Anterior cingulate cortex (tissue), 58 donors: ENCODE measurements around the gene TCP1.
"Not testable (repeated sequence)": the region's sequence is repeated elsewhere in the genome, so short reads cannot be mapped to it uniquely, and the experiment has no call there.

ENCODE experiments used
- DNase-seq, 58 donors: peaks; one replicate each; lab custom pipeline; 2025; lab: John Stamatoyannopoulos, UW

Gene TCP1

DNA sequence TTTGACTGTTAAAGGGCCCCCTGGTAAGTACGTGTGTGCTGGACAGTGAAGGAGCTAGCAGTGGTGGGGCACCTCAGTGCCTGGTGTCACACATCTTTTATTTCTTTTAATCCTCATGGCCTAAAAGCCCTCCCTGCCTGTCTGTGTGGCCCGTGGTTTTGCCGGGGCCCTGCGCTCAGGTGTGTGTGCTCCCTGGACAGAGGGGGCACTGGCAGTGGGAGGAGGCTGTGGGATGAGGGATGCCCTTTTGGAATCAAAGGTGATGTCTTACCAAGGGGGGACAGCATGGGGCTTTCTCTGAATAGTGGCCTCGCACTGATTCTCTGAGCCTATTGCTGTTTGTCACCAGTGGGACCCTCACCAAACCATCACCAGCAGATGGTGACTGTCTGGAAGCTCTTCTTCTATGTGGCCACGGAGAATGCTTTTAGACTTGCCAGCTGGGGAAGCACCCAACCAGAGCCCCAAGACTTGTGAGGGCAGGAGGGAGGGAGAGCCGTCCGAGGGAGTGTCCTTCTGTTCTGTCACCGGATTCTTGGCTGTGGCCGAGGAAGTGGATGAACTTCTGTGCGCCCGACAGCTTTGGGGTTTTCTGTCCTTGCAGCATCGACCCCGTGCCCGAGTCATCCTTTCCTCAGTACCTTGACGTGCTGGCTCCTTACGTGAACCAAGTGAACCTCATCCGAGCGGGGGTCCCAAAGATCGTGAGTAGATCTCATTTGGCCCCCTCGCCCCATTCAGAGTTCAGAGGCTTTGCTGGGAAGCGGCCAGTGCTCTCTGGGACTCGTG lies 28.7 kb upstream of the TCP1 start:
- DNase-seq = no peak

DNA sequence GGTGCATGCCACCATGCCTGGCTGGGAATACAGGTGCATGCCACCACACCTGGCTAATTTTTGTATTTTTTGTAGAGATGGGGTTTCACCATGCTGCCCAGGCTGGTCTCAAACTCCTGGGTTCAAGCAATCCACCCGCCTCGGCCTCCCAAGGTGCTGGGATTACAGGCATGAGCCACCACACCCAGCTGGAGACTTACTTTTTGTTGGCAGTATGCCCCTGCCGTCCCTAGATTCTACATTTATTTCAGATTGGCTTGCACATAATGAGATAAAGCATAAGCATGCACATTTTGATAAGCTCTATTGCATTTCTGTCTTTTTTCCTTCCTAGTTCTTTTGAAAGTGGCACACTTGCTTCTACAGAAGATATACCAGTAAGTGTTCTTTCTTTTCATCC lies 27.4 kb upstream of the TCP1 start:
- not testable (repeated sequence) for DNase-seq

DNA sequence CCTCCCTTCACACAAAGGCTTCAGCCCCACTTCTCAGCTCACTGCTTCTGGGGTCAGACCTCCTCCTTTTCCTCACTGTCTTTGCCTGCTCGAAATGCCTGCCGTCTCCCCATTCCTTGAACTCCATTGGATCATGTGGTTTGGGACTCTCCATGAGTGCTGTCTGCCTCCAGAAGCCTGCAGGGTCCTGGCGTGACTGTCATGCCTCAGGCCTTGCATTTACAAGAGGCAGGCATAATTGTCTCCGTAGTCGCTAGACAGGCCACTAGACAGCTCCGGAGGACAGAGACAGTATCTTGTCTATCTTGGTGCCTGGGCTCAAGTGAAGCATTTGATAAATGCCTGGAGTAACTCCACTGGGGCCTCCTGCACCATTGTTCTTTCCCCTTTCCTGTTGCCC lies 26.0 kb upstream of the TCP1 start:
- DNase-seq = no peak

DNA sequence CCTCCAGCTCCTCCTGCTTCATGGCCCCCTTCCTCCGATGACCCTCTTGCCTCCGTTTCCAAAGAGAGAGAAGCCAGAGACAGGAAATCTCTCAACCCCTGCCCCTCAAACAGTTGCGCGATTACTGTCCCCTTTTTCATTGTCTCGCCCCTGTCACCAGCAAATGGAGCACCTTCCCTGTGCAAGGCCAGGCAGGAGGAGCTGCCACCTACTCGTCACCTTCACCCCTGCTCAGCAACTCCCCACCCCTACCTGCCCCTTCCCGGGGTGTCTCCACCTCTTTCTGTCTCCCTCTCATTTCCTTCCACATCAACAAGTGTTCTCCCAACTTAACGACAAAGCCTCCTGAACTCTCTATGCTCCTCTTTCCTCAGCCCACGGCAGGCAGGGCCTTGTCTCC lies 24.4 kb upstream of the TCP1 start:
- no peak for DNase-seq

DNA sequence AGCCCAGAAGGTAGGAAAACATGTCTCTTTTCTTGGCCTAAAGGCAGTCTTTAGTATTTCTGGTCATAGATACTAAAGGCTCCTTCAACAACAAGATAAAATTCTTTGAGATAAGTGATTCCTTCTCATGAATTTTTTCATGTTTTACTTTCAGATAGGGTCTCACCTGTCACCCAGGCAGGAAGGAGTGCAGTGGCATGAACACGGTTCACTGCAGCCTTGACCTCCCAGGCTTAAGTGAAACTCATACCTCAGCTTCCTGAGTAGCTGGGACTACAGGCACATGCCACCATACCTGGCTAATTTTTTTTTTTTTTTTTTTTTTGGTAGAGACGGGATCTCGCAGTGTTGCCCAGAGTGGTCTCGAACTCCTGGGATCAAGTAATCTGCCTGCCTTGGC lies 19.7 kb upstream of the TCP1 start:
- DNase-seq = no peak

DNA sequence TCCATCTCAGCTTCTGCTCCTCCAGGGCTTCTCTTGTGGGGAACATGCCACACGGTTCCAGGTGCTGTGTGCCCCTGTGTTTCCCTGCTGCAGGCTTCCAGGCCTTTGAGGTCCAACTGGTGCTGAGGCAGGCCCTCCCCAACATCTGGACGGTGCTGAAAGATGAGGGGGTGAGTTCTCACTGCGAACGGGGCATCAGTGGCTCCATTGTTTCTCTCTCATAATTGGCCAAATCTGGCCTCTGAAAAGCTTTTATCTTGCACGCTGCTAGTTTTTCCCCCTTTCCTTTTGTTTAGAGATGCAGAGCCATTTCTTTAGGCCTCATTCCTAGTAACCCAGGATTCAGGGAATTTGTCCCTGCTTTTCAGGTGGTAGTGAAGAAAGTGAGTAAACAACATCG lies 19.2 kb upstream of the TCP1 start:
- DNase-seq = peak in 9 of 58 donors; percentile 6 to 61 (median 31)

DNA sequence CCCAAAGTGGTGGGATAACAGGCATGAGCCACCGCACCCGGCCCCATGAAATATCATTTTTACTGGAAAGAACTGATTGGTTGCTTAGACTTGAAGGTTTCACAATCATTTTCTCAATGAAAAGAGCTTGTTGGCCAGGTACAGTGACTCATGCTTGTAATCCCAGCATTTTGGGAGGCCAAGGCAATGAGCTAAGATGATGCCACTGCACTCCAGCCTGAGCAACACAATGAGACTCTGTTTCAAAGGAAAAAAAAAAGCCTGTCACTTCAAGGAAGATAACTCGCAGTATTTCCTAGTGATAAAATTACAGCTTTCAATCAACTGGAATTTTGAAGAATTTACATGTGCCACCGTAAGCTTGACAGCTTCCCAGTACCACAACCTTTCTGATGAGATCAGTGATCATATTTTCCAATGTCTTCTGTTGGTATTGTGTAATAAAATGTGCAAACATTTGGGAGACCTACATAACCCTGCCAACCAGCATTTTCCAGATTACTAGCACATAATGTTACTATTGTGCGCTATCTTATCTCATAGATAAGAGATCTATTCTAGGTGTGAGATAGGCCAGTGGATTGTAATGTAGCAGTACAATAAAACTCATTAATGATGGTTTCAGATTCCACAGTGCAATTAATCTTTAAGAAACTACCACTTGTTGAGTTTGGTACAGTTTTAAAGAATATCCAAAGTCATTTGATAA lies 17.9 kb upstream of the TCP1 start:
- DNase-seq = no peak

DNA sequence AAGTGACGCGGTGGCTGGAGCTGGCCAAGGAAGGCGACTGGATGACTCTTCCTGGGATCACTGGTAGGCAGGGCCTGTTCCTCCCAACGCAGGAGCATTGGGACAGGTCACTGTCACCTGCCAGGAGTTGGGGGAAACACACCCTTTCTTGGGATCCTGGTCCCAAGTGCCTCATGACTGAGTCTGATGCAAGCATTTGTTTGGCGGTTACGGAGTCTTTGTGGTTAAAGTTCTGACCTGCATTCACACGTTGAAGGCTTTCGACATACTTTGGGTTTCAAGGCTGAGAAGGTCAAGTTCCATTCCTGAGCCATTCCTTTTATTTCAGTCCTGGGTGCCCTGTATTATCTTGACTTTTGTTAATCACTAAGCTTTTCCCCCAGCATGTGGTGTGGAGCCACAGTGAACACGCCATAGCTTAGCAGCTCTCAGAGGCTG lies 16.6 kb upstream of the TCP1 start:
- DNase-seq = no peak

DNA sequence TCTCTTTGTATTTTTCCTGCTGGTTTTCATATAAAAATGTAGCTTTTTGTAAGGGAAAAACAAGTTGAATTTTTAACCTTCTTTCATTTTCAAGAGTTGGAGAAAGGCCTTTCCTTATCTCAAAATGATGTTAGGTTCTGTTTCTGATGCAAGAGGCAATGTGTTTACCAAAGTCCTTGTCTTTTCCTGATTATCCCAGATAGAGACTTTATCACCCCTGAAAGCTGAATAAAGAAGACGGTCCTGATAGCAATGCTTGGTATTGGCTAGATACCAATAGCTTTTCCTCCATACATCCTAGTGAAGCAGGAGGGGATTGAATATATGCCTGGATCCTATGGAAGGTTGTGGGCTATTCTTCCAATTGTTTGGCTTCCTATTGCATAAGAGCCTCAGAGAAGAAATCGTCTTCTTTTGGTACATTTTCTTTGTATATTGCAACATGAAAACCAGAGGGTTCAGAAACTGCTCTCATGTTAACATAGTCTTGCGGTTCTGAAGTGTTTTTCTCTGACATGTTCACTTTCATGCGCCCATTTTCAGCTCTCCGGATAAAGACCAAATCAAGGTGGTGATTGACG lies 16.1 kb upstream of the TCP1 start:
- no peak for DNase-seq

DNA sequence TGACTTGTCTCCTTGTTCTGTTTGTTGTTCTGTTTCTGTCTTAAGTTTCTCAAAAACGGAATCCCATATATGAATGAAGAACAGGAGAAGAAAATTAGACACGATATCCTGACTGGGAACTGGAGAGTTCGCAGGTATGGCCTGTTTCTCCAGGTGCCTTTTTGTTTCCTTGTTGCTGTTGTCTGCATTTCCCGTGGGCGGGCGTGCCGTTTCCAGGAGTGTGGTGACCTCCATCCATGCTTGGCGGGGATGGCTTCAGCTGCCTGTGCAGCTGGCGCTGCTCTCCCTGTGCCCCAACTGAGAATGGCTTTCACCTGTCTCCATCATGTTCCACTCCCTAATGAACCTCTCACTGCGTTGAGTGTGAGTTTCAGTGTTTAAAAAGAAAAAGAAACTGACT lies 15.1 kb upstream of the TCP1 start:
- no peak for DNase-seq

DNA sequence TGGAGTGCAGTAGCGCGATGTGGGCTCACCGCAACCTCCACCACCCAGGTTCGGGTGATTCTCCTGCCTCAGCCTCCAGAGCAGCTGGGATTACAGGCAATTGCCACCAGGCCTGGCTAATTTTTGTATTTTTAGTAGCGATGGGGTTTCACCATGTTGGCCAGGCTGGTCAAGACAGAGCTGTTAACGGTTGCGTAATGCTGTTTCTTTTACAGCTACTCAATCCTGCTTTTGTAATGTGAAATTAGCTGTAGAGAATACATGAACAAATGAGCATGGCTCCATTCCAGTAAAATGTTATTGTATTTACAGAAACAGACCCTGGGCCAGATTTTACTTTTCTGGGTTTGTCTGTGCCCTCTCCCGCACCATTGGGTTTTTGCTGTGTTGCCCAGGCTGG lies 12.5 kb upstream of the TCP1 start:
- no peak for DNase-seq

DNA sequence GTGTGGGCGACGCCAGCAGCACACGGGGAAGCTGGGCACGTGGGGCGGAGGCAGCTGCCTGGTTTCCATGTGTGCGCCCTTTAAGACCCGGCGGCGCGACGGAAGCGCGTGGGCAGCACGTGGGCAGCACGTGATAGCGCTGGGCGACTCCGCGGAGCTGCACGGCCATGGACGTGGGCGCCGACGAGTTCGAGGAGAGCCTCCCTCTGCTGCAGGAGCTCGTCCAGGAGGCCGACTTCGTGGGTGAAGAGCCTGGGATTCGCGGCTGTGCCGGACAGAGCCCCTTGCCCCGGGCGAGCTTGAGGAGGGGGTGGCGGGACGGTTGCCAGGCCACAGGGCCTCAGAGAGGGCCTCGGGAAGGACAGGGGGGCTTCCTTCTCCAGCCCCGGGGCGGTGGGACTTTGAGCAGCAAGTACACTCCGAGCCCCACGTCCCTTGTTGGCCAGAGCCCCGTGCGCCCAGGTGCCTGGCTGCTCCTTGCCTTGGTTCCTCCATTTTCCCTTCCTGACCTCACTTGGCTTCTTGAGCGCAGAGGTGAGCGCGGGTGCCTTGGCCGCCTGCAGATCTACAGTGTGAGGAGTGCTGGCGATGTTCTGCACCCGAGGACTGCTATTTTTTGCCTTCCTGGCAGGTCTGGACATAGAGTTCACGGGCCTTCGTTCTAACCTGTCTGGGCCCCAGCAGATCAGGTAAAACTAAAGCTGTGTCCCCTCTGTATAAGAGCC lies 10.9 kb upstream of the TCP1 start, which contains the start of gene PNLDC1:
PNLDC1 (plus strand) TSS at position 136 of the 725 bp plus-strand sequence; CDS start at position 168, 32 bp downstream.
- DNase-seq = peak in 1 of 58 donors; percentile 11

DNA sequence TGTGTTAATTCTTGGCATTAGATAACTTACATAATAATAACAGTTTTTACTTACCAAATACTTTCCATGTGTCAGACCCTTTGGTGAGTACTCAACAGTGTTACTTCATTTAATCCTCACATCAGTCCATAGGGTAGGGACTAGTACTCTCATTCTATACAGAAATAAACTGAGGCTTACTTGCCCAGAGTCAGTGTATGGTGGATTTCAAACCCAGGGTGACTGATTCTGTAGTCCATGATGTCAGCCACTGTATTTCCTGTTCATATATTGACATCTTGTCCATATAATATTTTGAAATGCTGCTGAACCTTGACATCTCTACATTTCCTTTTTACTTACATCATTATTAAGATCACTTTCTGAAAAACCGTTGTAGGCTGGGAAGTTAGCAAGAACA lies 8.2 kb upstream of the TCP1 start:
- DNase-seq = no peak

DNA sequence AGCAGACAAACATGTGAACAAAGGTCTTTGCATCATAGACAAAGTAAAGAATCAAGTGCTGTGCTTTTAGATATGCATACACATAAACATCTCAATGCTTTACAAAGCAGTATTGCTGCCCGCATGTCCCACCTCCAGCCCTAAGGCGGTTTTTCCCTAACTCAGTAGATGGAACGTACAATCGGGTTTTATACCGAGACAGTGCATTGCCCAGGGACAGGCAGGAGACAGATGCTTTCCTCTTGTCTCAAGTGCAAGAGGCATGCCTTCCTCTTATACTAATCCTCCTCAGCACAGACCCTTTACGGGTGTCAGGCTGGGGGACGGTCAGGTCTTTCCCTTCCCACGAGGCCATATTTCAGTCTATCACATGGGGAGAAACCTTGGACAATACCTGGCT lies 5.6 kb upstream of the TCP1 start:
- DNase-seq = not testable (repeated sequence)

DNA sequence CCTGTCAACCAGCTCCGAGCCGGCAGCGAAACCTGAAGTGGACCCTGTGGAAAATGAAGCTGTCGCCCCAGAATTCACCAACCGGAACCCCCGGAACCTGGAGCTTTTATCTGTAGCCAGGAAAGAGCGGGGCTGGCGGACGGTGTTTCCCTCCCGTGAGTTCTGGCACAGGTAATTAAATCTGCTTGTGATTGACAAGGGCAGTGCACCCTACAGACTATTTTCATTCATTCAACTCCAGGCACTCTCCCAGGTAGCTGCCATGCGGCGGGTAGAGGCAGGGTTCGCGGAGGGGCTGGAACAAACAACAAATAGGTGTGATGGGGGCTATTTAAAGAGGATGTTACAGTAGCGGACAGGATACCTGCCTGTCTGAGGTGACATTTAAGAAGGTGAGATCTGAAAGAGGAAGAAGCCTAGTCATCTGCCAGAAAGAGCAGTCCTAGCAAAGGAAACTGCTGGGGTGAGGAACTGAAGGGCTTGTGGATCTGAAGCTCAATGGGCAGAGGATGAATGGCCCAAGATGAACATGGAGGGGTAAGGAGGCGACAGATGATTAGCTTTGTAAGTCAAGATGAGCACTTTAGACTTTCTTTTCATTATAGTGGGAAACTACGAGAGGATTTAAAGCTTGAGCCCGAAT lies 1.7 kb upstream of the TCP1 start:
- DNase-seq = peak in 2 of 58 donors; percentile 5 to 40

DNA sequence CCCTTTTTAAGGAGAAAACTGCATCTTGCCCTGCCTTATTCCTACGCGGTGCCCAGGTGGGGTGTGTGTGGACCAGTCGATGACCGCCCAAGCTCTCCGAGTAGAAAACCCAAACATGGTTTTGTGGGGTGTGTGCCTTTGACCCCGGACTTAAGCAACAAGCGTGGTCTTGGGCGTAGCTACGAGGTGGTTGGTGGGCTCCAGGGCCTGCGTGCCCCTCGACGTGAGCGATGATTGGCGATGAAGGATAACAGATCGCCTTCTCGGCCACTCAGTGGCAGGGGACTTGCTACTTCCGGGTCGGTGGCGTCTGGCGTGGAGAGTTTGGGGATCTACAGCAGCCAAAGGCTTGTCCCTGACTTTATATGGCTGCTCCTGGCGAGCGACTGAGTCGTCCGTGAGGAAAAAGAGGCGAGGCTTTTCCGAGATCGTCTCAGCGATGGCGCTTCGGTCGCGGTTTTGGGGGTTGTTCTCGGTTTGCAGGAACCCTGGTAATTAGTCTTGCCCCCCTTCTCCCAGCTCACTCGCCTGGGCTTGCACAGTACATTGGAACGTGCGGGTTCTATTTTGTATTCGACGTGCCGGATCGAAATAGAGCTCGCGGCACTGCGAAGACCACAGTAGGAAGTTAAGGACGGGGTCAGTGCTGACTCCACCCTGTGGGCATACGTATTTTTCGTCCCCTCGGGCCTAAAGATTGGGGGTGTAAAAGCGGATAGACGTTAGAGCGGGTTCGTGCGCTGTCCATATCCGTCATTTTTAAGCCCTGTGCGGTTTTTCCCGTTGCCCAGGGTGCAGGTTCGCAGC lies 950 bp upstream of the TCP1 start, which contains the start of gene MRPL18:
MRPL18 (plus strand) TSS at position 319 of the 807 bp plus-strand sequence; CDS start at position 440, 121 bp downstream.
- peak; percentile 56 to 98 (median 94) for DNase-seq

DNA sequence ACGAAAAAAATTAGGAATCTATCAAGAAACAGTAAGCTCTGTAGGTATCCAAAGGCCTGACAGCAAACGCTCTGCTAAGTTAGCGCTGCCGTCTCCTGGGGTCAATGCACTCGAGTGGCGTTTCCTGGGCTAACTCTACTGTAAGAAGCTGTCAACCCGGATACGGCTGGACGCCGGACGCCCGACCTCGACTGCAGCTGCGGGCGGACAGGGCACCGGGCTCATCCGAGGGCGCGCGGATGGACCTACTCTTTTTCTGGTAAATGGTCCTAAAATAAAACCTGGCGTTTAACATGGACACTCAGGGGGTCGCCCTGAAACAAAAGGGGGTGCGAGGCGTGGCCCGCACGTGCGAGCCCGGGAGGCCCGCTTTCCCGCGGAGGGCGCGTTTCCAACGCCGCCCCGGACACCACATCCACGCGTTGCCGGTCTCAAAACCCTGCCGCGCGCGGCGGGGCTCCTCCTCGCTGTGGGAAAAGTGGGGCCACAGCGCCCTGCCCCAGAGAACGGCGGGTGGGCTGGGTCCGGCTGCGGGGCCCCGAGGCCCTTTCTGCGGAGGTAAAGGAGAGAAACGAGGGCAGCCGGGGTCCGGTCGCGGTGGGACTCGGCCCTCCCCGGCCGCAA lies 537 bp downstream of the TCP1 start:
- peak in 4 of 58 donors; percentile 20 to 41 (median 32) for DNase-seq

DNA sequence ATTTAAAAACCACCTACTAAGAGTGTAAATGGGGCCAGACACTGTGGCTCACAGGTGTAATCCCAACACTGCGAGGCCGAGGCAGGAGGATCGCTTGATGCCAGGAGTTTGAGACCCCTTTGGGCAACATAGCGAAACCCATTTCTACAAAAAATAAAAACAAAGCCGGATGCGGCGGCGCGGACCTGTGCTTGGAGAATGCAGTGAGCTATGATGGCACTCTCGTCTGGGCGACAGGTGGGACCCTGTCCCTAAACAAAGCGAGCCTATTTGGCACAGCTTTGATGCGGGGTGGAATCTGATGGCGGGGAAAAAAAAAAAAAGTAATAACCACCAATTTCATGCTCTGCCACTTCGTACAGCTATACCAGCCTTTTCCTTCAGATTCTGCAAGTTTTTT lies 1.1 kb downstream of the TCP1 start:
- DNase-seq = no peak
